Urothelium cell line (cell line): Measurements from ENCODE around the gene OSTF1.

Source experiments
- DNase-seq: peaks from one replicate; pipeline ENCODE4 v3.0.0; 2011; ENCODE audit warnings: low spot score, mixed read lengths
- FAIRE-seq: peaks from 2 replicates; lab custom pipeline; 2011; peaks lifted over from hg19 to GRCh38; lab: Jason Lieb, UNC

OSTF1 gene

GRCh38 chr9:75117564-75117963, 29.2 kb downstream of the OSTF1 start:
- FAIRE-seq (no peak), DNase-seq (no peak)

GRCh38 chr9:75120686-75121085, 32.4 kb downstream of the OSTF1 start:
- FAIRE-seq, result no peak

GRCh38 chr9:75121914-75122558, 33.7 kb downstream of the OSTF1 start:
- FAIRE-seq (no peak), DNase-seq (no peak)

More at GRCh38 chr9:75120686-75121085, 32.4 kb downstream of the OSTF1 start:
- DNase-seq, result no peak

GRCh38 chr9:75123696-75124095, 35.4 kb downstream of the OSTF1 start:
- FAIRE-seq, result no peak

GRCh38 chr9:75128535-75128934, 40.2 kb downstream of the OSTF1 start:
- DNase-seq (no peak), FAIRE-seq (no peak)

More at GRCh38 chr9:75123696-75124095, 35.4 kb downstream of the OSTF1 start:
- no peak for DNase-seq

GRCh38 chr9:75130172-75130571, 41.9 kb downstream of the OSTF1 start:
- FAIRE-seq (no peak), DNase-seq (no peak)

GRCh38 chr9:75130621-75131230, 42.4 kb downstream of the OSTF1 start:
- DNase-seq, result no peak
- no peak for FAIRE-seq

GRCh38 chr9:75131700-75132099, 43.4 kb downstream of the OSTF1 start:
- FAIRE-seq, result peak; percentile 23
- DNase-seq, result no peak

- DNase-seq (no peak), FAIRE-seq (no peak)
Observed at GRCh38 chr9:75132244-75132643, 43.9 kb downstream of the OSTF1 start.

- no peak for DNase-seq
- no peak for FAIRE-seq
Observed at GRCh38 chr9:75133396-75133795, 45.1 kb downstream of the OSTF1 start.

GRCh38 chr9:75134495-75134894, 46.2 kb downstream of the OSTF1 start:
- DNase-seq, result no peak
- FAIRE-seq, result no peak

GRCh38 chr9:75138260-75139040, 50.1 kb downstream of the OSTF1 start:
- no peak for DNase-seq
- no peak for FAIRE-seq

- FAIRE-seq (no peak), DNase-seq (no peak)
Observed at GRCh38 chr9:75139201-75139600, 50.9 kb downstream of the OSTF1 start.

- FAIRE-seq (no peak), DNase-seq (no peak)
Observed at GRCh38 chr9:75140261-75140660, 51.9 kb downstream of the OSTF1 start.

GRCh38 chr9:75142202-75142601, 53.9 kb downstream of the OSTF1 start:
- FAIRE-seq (no peak), DNase-seq (no peak)

- FAIRE-seq, result no peak
Observed at GRCh38 chr9:75146229-75146628, 57.9 kb downstream of the OSTF1 start.

GRCh38 chr9:75147638-75148037, 59.3 kb downstream of the OSTF1 start:
- no peak for FAIRE-seq
- DNase-seq, result no peak

More at GRCh38 chr9:75146229-75146628, 57.9 kb downstream of the OSTF1 start:
- DNase-seq, result no peak

GRCh38 chr9:75148561-75148960, 60.2 kb downstream of the OSTF1 start:
- DNase-seq (no peak), FAIRE-seq (no peak)

- FAIRE-seq (no peak), DNase-seq (no peak)
Observed at GRCh38 chr9:75149841-75150241, 61.5 kb downstream of the OSTF1 start.

- no peak for DNase-seq
- FAIRE-seq, result no peak
Observed at GRCh38 chr9:75150512-75150911, 62.2 kb downstream of the OSTF1 start.

- no peak for FAIRE-seq
Observed at GRCh38 chr9:75152416-75152815, 64.1 kb downstream of the OSTF1 start.

GRCh38 chr9:75156858-75157257, 68.5 kb downstream of the OSTF1 start:
- FAIRE-seq (no peak), DNase-seq (no peak)

More at GRCh38 chr9:75152416-75152815, 64.1 kb downstream of the OSTF1 start:
- no peak for DNase-seq
